SH-SY5Y (cell line): ENCODE results near the gene PTHLH.

Source experiments
- GATA2 ChIP-seq: IDR thresholded peaks from 2 replicates; pipeline ENCODE4 v1.6.1; 2011; ENCODE audit warnings: mild to moderate bottlenecking, low read depth, low read length
- GATA3 ChIP-seq: IDR thresholded peaks from 2 replicates; pipeline ENCODE4 v1.6.1; 2011; ENCODE audit warnings: low read depth, mild to moderate bottlenecking, low read length, moderate library complexity

Gene PTHLH

GRCh38 chr12:27937768-27938167 lies 34.8 kb downstream of the PTHLH start:
- TF ChIP-seq GATA3 (no peak), GATA2 (no peak)

DNA sequence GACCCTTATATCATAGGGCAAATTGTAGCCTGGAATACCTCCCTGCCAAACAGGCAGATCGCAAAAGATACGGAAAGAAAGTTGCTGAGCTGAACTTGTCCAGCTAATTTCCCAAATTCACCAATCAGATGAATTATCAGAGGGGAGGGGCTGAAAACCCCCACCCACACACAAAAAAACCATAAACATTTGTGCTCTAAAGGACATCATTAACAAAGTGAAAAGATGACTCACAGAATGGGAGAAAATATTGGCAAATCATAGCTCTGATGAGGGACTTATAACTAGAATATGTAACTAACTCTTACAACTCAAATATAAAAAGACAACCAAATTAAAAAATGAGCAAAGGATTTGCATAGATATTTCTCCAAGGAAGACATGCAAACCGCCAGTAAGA lies 36.3 kb downstream of the PTHLH start:
- TF ChIP-seq GATA3 (no peak), GATA2 (no peak)

GRCh38 chr12:27934276-27934675 lies 38.3 kb downstream of the PTHLH start:
- TF ChIP-seq GATA3 (no peak), GATA2 (no peak)

DNA sequence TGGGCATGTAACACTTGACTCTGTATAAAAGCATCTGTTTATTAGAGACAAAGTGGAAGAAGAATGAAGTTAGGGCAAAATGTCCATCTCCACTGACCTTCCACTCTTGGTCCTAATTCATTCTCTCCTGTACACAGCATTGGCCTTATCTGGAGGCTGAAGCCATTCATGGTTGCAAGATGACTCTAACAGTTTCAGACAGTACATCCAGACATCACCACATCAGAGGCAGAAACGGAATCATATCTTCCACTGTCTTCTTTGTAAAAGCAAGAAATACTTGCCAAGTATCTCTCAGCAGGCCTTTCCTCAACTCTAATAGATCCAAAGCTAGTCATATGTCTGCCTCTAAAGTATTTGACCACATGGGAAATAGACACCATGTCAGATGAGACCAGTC lies 41.1 kb downstream of the PTHLH start:
- TF ChIP-seq GATA3, result no peak
- no peak for TF ChIP-seq GATA2

DNA sequence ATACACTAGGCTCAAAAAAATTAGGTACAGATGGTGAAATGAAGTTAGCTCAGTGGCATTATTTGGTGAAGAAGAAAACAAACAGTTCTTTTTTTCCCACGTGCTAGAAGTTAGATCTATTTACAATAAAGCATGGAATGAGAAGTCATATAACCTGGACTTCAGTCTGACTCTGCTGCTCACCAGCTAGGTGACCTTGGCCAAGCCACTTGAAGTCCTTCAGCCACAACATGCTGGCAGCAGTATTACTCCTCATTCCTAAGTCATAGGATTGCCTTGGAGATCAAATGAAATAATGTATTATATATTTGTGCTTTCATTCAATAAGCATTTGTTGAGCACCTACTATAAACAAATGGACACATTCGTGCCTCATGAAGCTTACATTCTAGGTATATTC lies 45.2 kb downstream of the PTHLH start:
- TF ChIP-seq GATA2 (no peak), GATA3 (no peak)

DNA sequence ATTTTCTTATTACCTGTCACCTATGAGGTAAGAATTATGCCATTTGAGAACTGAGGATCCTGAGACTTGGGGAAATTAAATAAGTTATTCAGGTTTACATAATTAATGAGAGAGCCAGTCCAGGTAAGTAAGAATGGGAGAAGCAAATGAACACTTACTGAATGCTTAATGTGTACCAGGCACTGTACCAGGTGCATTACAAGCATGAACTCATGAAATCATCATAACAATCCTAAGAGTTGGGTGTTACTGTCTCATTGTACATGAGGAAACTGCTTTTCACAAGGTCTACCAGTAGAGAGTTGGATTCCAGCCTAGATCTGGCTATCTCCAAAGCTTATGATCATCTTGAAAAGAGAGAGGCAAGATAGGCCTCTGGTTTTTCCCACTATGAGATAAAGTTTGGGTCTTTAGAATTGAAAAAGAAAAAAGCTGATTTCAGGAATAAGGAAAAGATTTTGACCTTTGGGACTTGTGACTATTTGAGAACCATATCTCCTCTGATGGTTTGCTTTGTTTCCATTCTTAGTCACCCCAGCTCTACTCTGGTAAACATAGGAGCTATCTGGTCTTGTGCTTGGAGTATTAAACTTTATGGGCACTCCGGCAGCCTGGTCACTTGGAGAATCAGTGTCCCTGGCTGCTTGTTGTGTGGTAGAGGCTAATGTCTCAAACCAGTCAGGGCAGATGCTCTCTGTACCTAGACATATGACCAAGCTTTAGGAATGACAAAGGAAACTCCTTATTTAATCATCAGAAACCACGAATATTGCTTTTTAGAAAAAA lies 48.0 kb downstream of the PTHLH start:
- no peak for TF ChIP-seq GATA3
- no peak for TF ChIP-seq GATA2

DNA sequence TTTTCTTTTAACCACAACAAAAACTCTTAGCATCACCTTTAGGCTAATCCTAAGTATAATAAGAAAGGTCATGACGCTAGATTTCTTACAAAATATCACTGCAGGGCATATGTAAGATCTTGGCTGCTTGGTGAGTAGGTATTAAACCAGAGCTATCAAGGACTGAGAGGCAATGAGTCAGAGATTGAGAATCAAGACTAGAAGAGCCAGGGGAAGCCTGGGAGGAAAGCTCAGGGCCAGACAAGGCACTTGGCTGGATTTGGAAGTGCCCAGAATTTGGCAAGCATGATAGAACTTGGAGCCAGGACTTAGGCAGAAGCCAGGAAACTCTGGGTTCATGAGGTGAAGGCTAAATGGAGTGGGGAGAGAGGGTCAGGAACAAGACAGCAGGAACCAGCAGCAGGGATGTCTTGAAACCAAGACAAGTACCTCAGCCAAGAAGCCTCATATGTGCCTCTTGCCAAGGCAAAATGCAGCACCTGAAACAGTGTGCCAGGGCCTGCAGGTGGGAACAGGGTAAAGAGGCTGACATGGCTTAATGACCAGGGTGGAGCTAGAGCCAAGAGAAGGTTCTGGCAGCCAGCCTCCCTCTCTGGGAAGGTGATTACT lies 49.9 kb downstream of the PTHLH start:
- TF ChIP-seq GATA2, result no peak

DNA sequence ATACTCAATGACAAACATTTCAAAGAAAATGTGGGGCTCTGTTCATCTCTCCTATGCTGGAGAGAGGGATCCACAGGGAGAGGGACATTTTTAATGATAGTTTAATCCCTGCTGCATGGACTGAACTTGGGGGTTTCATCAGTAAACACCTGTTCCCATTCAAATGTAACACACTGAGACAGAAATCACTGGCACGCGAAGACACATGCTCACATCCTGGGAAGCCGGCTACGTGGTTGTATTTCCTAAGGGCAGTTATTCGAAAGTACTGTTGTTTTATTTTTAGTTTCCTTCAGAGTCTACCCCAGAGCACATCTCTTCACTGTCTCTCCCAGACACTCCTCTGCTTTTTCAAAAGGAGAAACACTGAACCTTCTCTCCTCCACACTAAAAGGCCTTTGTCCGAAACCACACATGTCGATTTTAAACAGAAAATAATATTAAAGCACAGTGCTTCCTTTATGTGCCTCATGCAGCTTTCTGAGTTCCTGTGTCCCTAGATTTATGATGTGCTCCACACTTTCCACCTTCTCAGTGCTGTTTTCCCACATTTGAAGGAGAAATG lies 52.8 kb downstream of the PTHLH start:
- TF ChIP-seq GATA2 (no peak), GATA3 (no peak)

DNA sequence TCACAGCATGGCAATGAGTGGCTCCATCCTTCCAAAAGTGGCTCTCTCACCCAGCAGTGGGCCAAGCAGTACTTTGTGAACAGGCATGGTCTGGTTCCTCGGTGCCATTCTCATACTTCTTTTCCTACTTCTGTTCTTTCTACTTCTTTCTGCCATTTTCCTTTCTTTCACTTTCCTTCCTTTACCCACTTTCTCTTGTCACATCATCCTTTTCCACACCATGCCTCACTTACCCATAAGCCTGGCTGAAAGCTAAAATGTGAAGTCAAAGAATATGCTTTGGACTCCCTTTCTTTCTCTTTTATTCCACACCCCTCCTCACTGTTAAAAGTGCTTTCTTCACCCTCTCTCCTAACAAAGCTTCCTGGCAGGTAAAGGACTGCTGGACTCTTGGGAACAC lies 57.0 kb downstream of the PTHLH start:
- TF ChIP-seq GATA2, result no peak
- TF ChIP-seq GATA3, result no peak

DNA sequence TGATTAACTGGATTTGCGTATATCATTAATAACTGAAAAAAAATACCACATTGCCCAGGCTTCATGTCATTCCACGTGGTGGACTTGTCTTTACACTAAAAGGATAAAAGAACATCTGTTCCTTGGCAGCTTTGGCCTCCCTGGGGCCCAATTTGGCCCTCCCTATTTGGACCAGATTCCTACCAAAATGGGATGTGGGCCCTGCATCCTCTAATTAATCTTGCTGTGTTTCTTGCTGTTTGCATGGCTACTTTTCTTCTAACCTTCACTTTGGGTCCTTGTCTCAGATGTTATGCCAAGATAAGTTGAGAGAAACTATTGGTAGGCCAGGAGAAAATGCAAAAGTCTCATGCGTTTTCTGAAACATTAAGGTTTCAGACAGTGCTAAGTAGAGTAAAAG lies 57.5 kb downstream of the PTHLH start:
- TF ChIP-seq GATA3, result no peak
- no peak for TF ChIP-seq GATA2

GRCh38 chr12:27913999-27914614 lies 58.4 kb downstream of the PTHLH start:
- TF ChIP-seq GATA3 (no peak), GATA2 (no peak)

GRCh38 chr12:27911397-27911796 lies 61.1 kb downstream of the PTHLH start:
- no peak for TF ChIP-seq GATA2
- no peak for TF ChIP-seq GATA3
